ENCODE measurements around the gene EVA1A. TPM values are rescaled to one million over a fixed set of nuclear protein-coding genes. Genes with fewer than 3 reads are reported as not detected.

The EVA1A gene
- total RNA-seq, 1 donor from 2014 or later: 19.0 TPM

DNA sequence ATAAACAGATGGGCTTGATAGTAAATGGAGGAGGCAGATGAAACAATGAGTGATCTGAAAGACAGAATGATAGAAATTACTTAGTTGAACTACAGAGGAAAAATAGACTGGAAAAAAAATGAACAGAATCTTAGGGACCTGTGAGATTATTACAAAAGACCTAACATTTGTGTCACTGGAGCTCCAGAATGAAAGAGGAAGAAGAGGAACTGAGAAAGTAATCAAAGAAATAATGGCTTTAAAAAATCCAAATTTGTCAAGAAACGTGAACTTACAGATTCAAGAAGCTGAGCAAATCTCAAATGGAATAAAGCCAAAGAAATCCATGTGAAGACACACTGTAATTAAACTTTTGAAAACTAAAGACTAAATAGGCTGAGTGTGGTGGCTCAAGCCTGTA, 28.3 kb downstream of the EVA1A start:
- H3K4me1 Mint-ChIP-seq (ENCODE audit: low read depth, unreplicated experiment): peaks cover 5% of the 10 kb centered on the region
- H2AFZ ChIP-seq (ENCODE audit: low read depth, low read length): no peak overlapping the region
- TF ChIP-seq CTCF (IDR thresholded peaks at IDR 0.05; ENCODE audit: insufficient read depth, low read depth, low read length) (no peak), EZH2 (IDR thresholded peaks at IDR 0.05; ENCODE audit: insufficient read depth, low read length) (no peak)
- peaks cover 80% of the 10 kb centered on the region for H4K20me1 ChIP-seq (ENCODE audit: insufficient read depth, low read length)
- no peak for DNase-seq (ENCODE audit: low read depth)
- no peak for FAIRE-seq
- no peaks in the 10 kb centered on the region for H3K27me3 ChIP-seq (ENCODE audit: insufficient read depth, low read length)
- H3K79me2 ChIP-seq (ENCODE audit: insufficient read depth, low read length): peaks cover 97% of the 10 kb centered on the region
- no peaks in the 10 kb centered on the region for H3K27me3 Mint-ChIP-seq (ENCODE audit: low read depth, unreplicated experiment)
- no peak overlapping the region for H3K27ac ChIP-seq (ENCODE audit: low read depth, low read length)
- no peak overlapping the region for H3K4me3 ChIP-seq (ENCODE audit: insufficient read depth, low read depth, low read length)
- H3K4me3 Mint-ChIP-seq (ENCODE audit: unreplicated experiment): no peak overlapping the region
- H3K9me3 Mint-ChIP-seq (ENCODE audit: unreplicated experiment): no peaks in the 10 kb centered on the region
- peaks cover 4% of the 10 kb centered on the region for H3K36me3 Mint-ChIP-seq (ENCODE audit: low read depth, unreplicated experiment)
- H3K27ac Mint-ChIP-seq (ENCODE audit: unreplicated experiment): no peak overlapping the region
- peaks cover 8% of the 10 kb centered on the region for H3K4me1 ChIP-seq (ENCODE audit: insufficient read depth, low read length)
- no peak overlapping the region for H3K4me2 ChIP-seq (ENCODE audit: low read length)
- no peaks in the 10 kb centered on the region for H3K9me3 ChIP-seq (ENCODE audit: insufficient read depth, low read depth, low read length)
- H3K9ac ChIP-seq (ENCODE audit: low read length): no peak overlapping the region
- no peaks in the 10 kb centered on the region for H3K36me3 ChIP-seq (ENCODE audit: insufficient read depth, low read length)

GRCh38 chr2:75528221-75528977, 32.3 kb downstream of the EVA1A start:
- Mint-ChIP-seq H3K36me3 (ENCODE audit: low read depth, unreplicated experiment) (peaks cover 2% of the 10 kb centered on the region), H3K27ac (ENCODE audit: unreplicated experiment) (no peak overlapping the region), H3K4me3 (ENCODE audit: unreplicated experiment) (no peak overlapping the region), H3K27me3 (ENCODE audit: low read depth, unreplicated experiment) (no peaks in the 10 kb centered on the region), H3K4me1 (ENCODE audit: low read depth, unreplicated experiment) (peaks cover 18% of the 10 kb centered on the region), H3K9me3 (ENCODE audit: unreplicated experiment) (peaks cover 2% of the 10 kb centered on the region)
- Histone ChIP-seq H3K4me3 (ENCODE audit: insufficient read depth, low read depth, low read length) (no peak overlapping the region), H2AFZ (ENCODE audit: low read depth, low read length) (no peak overlapping the region), H3K4me2 (ENCODE audit: low read length) (no peak overlapping the region), H3K4me1 (ENCODE audit: insufficient read depth, low read length) (peaks cover 43% of the 10 kb centered on the region), H3K9ac (ENCODE audit: low read length) (no peak overlapping the region), H4K20me1 (ENCODE audit: insufficient read depth, low read length) (peaks cover 91% of the 10 kb centered on the region), H3K27ac (ENCODE audit: low read depth, low read length) (no peak overlapping the region), H3K27me3 (ENCODE audit: insufficient read depth, low read length) (no peaks in the 10 kb centered on the region), H3K79me2 (ENCODE audit: insufficient read depth, low read length) (peaks cover 91% of the 10 kb centered on the region), H3K36me3 (ENCODE audit: insufficient read depth, low read length) (peaks cover 3% of the 10 kb centered on the region), H3K9me3 (ENCODE audit: insufficient read depth, low read depth, low read length) (no peaks in the 10 kb centered on the region)
- TF ChIP-seq CTCF (IDR thresholded peaks at IDR 0.05; ENCODE audit: insufficient read depth, low read depth, low read length) (no peak), EZH2 (IDR thresholded peaks at IDR 0.05; ENCODE audit: insufficient read depth, low read length) (no peak)
- no peak for DNase-seq (ENCODE audit: low read depth)
- no peak for FAIRE-seq

GRCh38 chr2:75527676-75528075, 33.1 kb downstream of the EVA1A start:
- Histone ChIP-seq H3K36me3 (ENCODE audit: insufficient read depth, low read length) (peaks cover 4% of the 10 kb centered on the region), H3K4me3 (ENCODE audit: insufficient read depth, low read depth, low read length) (no peak overlapping the region), H3K27me3 (ENCODE audit: insufficient read depth, low read length) (no peaks in the 10 kb centered on the region), H3K4me2 (ENCODE audit: low read length) (no peak overlapping the region), H3K27ac (ENCODE audit: low read depth, low read length) (no peak overlapping the region), H3K9ac (ENCODE audit: low read length) (no peak overlapping the region), H3K79me2 (ENCODE audit: insufficient read depth, low read length) (peaks cover 90% of the 10 kb centered on the region), H2AFZ (ENCODE audit: low read depth, low read length) (no peak overlapping the region), H4K20me1 (ENCODE audit: insufficient read depth, low read length) (peaks cover 91% of the 10 kb centered on the region), H3K4me1 (ENCODE audit: insufficient read depth, low read length) (peaks cover 50% of the 10 kb centered on the region), H3K9me3 (ENCODE audit: insufficient read depth, low read depth, low read length) (no peaks in the 10 kb centered on the region)
- Mint-ChIP-seq H3K27ac (ENCODE audit: unreplicated experiment) (no peak overlapping the region), H3K36me3 (ENCODE audit: low read depth, unreplicated experiment) (peaks cover 5% of the 10 kb centered on the region), H3K4me1 (ENCODE audit: low read depth, unreplicated experiment) (peaks cover 23% of the 10 kb centered on the region), H3K4me3 (ENCODE audit: unreplicated experiment) (no peak overlapping the region), H3K9me3 (ENCODE audit: unreplicated experiment) (peaks cover 2% of the 10 kb centered on the region), H3K27me3 (ENCODE audit: low read depth, unreplicated experiment) (no peaks in the 10 kb centered on the region)
- DNase-seq (ENCODE audit: low read depth) (no peak), FAIRE-seq (no peak)
- no peak for TF ChIP-seq EZH2 (IDR thresholded peaks at IDR 0.05; ENCODE audit: insufficient read depth, low read length)
- TF ChIP-seq CTCF (IDR thresholded peaks at IDR 0.05; ENCODE audit: insufficient read depth, low read depth, low read length): no peak
